ENCODE data around the gene IGF2BP2. TPM values are rescaled to one million over a fixed set of nuclear protein-coding genes. Genes with fewer than 3 reads are reported as not detected.
A peak's percentile ranks its signal among the peaks of the same experiment; 100 is the strongest.

The IGF2BP2 gene
- total RNA-seq, 1 experiment from 2014 or later = 154 TPM

GRCh38 chr3:185718736-185719593 is 105.9 kb downstream of the IGF2BP2 start:
- Mint-ChIP-seq H3K27ac (ENCODE audit: low read depth, unreplicated experiment) (peak overlapping the region; percentile 96), H3K9me3 (ENCODE audit: unreplicated experiment) (peaks cover 5% of the 10 kb centered on the region), H3K4me3 (ENCODE audit: unreplicated experiment) (no peak overlapping the region), H3K36me3 (ENCODE audit: insufficient read depth, unreplicated experiment) (peaks cover 37% of the 10 kb centered on the region), H3K4me1 (ENCODE audit: insufficient read depth, unreplicated experiment) (peaks cover 59% of the 10 kb centered on the region), H3K27me3 (ENCODE audit: insufficient read depth, unreplicated experiment) (no peaks in the 10 kb centered on the region)
- ChIA-PET CTCF (interaction anchor here (0.7 to 1.5 kb wide), 3 partner anchors 10 to 34 kb away, joined by 3 to 9 read pairs (median 3); no protein-coding TSS in a partner anchor), POLR2A (interaction anchor here (0.7 to 8.3 kb wide), 10 partner anchors 10 to 219 kb away, joined by 3 to 105 read pairs (median 4); partner anchors contain the start of gene TRA2B)
- no TSS peak for BruUV-seq (replicated peaks)
- no peak for DNase-seq (ENCODE audit: unreplicated experiment)
- intact Hi-C loops (cut with micrococcal nuclease) = no loop called here
- TF ChIP-seq CTCF (IDR thresholded peaks at IDR 0.05; ENCODE audit: unreplicated experiment) = no peak

- POLR2A ChIA-PET = interaction anchor here (0.6 to 8.3 kb wide), 26 partner anchors 8 to 223 kb away, joined by 3 to 105 read pairs (median 4); partner anchors contain the start of gene TRA2B
Observed at GRCh38 chr3:185717627-185718402, 107.0 kb downstream of the IGF2BP2 start.

GRCh38 chr3:185717121-185717520 is 107.7 kb downstream of the IGF2BP2 start:
- Mint-ChIP-seq H3K9me3 (ENCODE audit: unreplicated experiment) (no peaks in the 10 kb centered on the region), H3K27me3 (ENCODE audit: insufficient read depth, unreplicated experiment) (no peaks in the 10 kb centered on the region), H3K4me3 (ENCODE audit: unreplicated experiment) (peak overlapping the region; percentile 40), H3K36me3 (ENCODE audit: insufficient read depth, unreplicated experiment) (peaks cover 29% of the 10 kb centered on the region), H3K4me1 (ENCODE audit: insufficient read depth, unreplicated experiment) (peaks cover 55% of the 10 kb centered on the region), H3K27ac (ENCODE audit: low read depth, unreplicated experiment) (peak overlapping the region; percentile 96)
- no TSS peak for BruUV-seq (replicated peaks)
- intact Hi-C loops (cut with micrococcal nuclease) = no loop called here
- ChIA-PET CTCF (interaction anchor here (0.6 to 2.0 kb wide), 8 partner anchors 15 to 1198 kb away, joined by 3 to 14 read pairs (median 3); partner anchors contain the start of gene TRA2B), POLR2A (interaction anchor here (0.6 to 8.3 kb wide), 27 partner anchors 7 to 227 kb away, joined by 3 to 105 read pairs (median 4); partner anchors contain the start of gene TRA2B)
- no peak for TF ChIP-seq CTCF (IDR thresholded peaks at IDR 0.05; ENCODE audit: unreplicated experiment)
- DNase-seq (ENCODE audit: unreplicated experiment) = peak; percentile 74

More at GRCh38 chr3:185717627-185718402, 107.0 kb downstream of the IGF2BP2 start:
- BruUV-seq (replicated peaks) = TSS peak; percentile 84
- intact Hi-C loops (cut with micrococcal nuclease) = no loop called here
- no peaks in the 10 kb centered on the region for H3K9me3 Mint-ChIP-seq (ENCODE audit: unreplicated experiment)
- peak overlapping the region; percentile 40 for H3K4me3 Mint-ChIP-seq (ENCODE audit: unreplicated experiment)
- TF ChIP-seq CTCF (IDR thresholded peaks at IDR 0.05; ENCODE audit: unreplicated experiment) = peak; percentile 16
- peaks cover 52% of the 10 kb centered on the region for H3K4me1 Mint-ChIP-seq (ENCODE audit: insufficient read depth, unreplicated experiment)
- no peaks in the 10 kb centered on the region for H3K27me3 Mint-ChIP-seq (ENCODE audit: insufficient read depth, unreplicated experiment)
- no peak for DNase-seq (ENCODE audit: unreplicated experiment)
- CTCF ChIA-PET = interaction anchor here (0.6 to 2.0 kb wide), 6 partner anchors 15 to 1197 kb away, joined by 3 to 14 read pairs (median 4); no protein-coding TSS in a partner anchor
- H3K36me3 Mint-ChIP-seq (ENCODE audit: insufficient read depth, unreplicated experiment) = peaks cover 34% of the 10 kb centered on the region
- H3K27ac Mint-ChIP-seq (ENCODE audit: low read depth, unreplicated experiment) = peak overlapping the region; percentile 96

Measured in MCF 10A (cell line).